GM12874 (cell line): ENCODE measurements around the gene CCDC148.

Source experiments
- CTCF ChIP-seq: IDR thresholded peaks from 2 replicates; pipeline ENCODE4 v1.5.1; 2011; ENCODE audit warnings: low read depth, mild to moderate bottlenecking, control low read depth, low read length, moderate library complexity; ENCODE audit not compliant: insufficient read depth

Gene CCDC148

GRCh38 chr2:158498749-158499136 lies 42.2 kb upstream of the CCDC148 start:
- no peak for TF ChIP-seq CTCF

GRCh38 chr2:158498043-158498748 lies 41.6 kb upstream of the CCDC148 start:
- no peak for TF ChIP-seq CTCF

GRCh38 chr2:158497486-158497885 lies 40.9 kb upstream of the CCDC148 start:
- no peak for TF ChIP-seq CTCF

GRCh38 chr2:158496986-158497385 lies 40.4 kb upstream of the CCDC148 start:
- TF ChIP-seq CTCF = no peak

- no peak for TF ChIP-seq CTCF
Measured at GRCh38 chr2:158495175-158495574, 38.6 kb upstream of the CCDC148 start.

- no peak for TF ChIP-seq CTCF
Measured at GRCh38 chr2:158493458-158493857, 36.9 kb upstream of the CCDC148 start.

- no peak for TF ChIP-seq CTCF
Measured at GRCh38 chr2:158491072-158491471, 34.5 kb upstream of the CCDC148 start.
